HL-60 (cell line): ENCODE data around the gene NDUFAF8.

Source experiments
- GABPA ChIP-seq: IDR thresholded peaks from 2 replicates; pipeline ENCODE4 v1.6.1; 2012; ENCODE audit warnings: low read depth
- POLR2AphosphoS5 ChIP-seq: IDR thresholded peaks from 2 replicates; pipeline ENCODE4 v1.6.1; 2012; ENCODE audit warnings: low read depth
- TF ChIP-seq, protein P1 (sequence below): IDR thresholded peaks from one replicate; pipeline ENCODE4 v1.5.1; 2011; ENCODE audit warnings: low read length, control low read depth, inconsistent platforms; ENCODE audit not compliant: insufficient read depth
- TF ChIP-seq, protein P2 (sequence below): IDR thresholded peaks from 2 replicates; pipeline ENCODE4 v1.6.1; 2012; ENCODE audit warnings: low read depth; ENCODE audit not compliant: insufficient replicate concordance

GRCh38 chr17:81209141-81209540 lies 30.0 kb upstream of the NDUFAF8 start:
- TF ChIP-seq, protein P1, sequence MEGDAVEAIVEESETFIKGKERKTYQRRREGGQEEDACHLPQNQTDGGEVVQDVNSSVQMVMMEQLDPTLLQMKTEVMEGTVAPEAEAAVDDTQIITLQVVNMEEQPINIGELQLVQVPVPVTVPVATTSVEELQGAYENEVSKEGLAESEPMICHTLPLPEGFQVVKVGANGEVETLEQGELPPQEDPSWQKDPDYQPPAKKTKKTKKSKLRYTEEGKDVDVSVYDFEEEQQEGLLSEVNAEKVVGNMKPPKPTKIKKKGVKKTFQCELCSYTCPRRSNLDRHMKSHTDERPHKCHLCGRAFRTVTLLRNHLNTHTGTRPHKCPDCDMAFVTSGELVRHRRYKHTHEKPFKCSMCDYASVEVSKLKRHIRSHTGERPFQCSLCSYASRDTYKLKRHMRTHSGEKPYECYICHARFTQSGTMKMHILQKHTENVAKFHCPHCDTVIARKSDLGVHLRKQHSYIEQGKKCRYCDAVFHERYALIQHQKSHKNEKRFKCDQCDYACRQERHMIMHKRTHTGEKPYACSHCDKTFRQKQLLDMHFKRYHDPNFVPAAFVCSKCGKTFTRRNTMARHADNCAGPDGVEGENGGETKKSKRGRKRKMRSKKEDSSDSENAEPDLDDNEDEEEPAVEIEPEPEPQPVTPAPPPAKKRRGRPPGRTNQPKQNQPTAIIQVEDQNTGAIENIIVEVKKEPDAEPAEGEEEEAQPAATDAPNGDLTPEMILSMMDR = no peak
- TF ChIP-seq POLR2AphosphoS5 (no peak), GABPA (no peak)
- TF ChIP-seq, protein P2, sequence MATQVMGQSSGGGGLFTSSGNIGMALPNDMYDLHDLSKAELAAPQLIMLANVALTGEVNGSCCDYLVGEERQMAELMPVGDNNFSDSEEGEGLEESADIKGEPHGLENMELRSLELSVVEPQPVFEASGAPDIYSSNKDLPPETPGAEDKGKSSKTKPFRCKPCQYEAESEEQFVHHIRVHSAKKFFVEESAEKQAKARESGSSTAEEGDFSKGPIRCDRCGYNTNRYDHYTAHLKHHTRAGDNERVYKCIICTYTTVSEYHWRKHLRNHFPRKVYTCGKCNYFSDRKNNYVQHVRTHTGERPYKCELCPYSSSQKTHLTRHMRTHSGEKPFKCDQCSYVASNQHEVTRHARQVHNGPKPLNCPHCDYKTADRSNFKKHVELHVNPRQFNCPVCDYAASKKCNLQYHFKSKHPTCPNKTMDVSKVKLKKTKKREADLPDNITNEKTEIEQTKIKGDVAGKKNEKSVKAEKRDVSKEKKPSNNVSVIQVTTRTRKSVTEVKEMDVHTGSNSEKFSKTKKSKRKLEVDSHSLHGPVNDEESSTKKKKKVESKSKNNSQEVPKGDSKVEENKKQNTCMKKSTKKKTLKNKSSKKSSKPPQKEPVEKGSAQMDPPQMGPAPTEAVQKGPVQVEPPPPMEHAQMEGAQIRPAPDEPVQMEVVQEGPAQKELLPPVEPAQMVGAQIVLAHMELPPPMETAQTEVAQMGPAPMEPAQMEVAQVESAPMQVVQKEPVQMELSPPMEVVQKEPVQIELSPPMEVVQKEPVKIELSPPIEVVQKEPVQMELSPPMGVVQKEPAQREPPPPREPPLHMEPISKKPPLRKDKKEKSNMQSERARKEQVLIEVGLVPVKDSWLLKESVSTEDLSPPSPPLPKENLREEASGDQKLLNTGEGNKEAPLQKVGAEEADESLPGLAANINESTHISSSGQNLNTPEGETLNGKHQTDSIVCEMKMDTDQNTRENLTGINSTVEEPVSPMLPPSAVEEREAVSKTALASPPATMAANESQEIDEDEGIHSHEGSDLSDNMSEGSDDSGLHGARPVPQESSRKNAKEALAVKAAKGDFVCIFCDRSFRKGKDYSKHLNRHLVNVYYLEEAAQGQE = no peak
